ENCODE data around the gene PSAP.
"Not testable (repeated sequence)": the region's sequence is repeated elsewhere in the genome, so short reads cannot be mapped to it uniquely, and the experiment has no call there.

PSAP gene

GRCh38 chr10:71850743-71851464 is at the start of gene PSAP:
Gene PSAP (minus strand): TSS chr10:71851251. CDS start chr10:71851221, 30 bp downstream.
- peak; percentile 98 to 99 (median 98) for DNase-seq (ENCODE audit: low read depth in 3 of 3)

GRCh38 chr10:71900441-71901180 is 49.6 kb upstream of the PSAP start:
- no peak for DNase-seq (ENCODE audit: low read depth in 3 of 3)

DNA sequence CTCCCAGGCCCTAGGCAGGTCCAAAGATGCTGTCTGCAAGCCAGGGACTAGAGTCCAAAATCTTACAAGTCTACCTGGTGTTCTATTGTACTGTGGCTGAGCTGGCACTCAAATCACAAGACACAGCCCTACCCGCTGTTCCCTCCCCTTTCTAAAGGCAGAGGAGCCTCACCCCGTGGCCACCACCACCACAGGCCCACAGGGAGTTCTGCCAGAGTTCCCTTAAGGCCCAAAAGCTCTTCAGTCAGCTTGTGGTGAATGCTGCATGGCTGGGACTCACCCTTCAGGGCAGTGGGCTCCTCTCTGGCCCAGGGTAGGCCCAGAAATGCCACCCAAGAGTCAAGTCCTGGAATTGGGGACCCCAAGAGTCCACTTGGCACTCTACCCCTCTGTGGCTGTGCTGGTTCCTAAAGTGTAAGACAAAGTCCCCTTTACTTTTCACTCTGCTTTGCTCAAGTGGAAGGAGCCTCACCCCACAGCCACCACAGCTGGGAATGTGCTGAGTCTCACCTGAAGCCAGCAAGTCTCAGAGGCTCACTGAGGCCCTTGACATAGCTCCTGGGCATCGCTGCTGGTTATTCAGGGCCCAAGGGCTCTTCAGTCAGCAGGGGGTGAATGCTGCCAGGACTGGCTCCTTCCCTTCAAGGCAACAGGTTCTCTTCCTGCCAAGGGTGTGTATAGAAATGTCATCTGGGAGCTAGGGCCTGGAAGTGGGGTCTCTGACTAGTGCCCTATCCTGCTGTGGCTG is 48.8 kb upstream of the PSAP start:
- DNase-seq (ENCODE audit: low read depth in 3 of 3), result no peak

DNA sequence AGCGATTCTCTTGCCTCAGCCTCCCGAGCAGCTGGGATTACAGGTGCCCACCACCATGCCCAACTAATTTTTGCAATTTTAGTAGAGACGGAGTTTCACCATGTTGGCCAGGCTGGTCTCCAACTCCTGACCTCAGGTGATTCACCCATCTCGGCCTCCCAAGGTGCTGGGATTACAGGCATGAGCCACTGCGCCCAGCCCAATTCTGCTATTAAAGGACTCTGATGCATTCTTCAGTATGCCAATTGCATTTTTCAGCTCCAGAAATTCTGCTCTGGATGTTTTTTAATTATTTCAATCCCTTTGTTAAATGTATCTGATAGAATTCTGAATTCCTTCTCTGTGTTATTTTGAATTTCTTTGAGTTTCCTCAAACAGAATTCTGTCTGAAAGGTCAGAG is 47.3 kb upstream of the PSAP start:
- not testable (repeated sequence) for DNase-seq (ENCODE audit: low read depth in 3 of 3)

GRCh38 chr10:71893920-71894319 is 42.9 kb upstream of the PSAP start:
- DNase-seq (ENCODE audit: low read depth in 3 of 3), result no peak

DNA sequence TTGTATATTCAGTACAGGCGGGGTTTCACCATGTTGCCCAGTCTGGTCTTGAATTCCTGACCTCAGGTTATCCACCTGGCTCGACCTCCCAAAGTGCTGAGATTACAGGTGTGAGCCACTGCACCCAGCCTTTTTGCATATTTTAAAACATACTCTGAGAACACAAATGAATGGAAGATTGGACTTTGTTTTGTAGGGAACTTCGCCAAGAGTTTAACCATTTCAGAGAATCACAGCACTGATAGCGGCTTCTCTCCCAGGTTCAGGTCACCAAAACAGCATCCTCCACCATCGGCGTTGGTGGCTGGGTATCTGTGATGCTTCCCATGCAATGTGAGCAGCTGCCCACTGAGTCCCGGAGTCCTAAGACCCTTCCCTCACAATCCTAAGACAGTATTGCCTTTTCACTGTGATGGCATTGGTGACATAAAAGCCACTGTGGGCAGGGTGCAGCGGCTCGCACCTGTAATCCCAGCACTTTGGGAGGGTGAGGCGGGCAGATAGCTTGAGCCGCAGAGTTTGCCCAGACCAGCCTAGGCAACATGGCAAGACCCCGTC is 42.3 kb upstream of the PSAP start:
- DNase-seq (ENCODE audit: low read depth in 3 of 3), result no peak

DNA sequence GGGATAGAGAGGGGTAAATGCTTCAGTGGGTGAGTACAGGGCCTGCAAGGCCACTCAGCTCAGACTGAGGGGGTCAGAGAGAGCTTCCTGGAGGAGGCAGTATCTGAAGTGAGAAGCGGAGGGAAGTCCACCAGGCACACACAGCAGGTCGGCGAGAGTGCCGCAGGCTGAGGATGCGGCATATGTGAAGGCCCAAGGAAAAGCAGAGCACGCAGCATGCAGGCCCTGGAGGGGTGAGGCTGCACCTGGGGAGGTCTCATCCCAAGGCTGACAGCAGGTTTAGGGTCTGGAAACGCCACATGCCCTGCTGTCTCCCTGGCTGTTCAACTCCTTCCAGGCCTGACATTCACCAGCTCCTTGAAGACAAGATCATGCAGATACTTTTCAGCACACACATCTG is 40.4 kb upstream of the PSAP start:
- no peak for DNase-seq (ENCODE audit: low read depth in 3 of 3)

DNA sequence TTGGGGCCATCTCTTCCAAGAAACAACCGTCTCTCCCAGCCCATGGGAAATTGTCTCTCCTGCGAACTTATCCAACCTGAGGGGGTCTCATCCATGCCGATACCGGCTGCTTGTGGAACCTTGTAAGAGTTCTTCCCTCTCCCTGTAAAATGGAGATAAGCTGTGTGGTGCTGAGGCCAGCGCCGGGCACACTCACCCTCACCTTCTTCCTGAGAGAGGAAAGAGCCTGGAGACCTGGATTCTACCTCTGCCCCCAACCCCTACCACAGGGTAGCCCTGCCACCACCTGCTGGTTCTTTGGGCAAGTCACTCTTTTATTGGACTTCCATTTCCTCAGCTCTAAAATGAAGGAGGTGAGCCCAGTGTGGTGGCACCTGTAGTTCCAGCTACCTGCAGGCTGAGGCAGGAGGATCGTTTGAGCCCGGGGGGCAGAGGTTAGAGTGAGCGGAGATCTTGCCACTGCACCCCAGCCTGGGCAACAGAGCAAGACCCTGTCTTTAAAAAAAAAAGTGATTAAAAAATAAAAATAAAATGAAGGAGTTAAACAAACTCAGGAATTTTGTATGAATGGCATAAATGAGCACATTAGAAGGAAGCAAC is 38.4 kb upstream of the PSAP start:
- DNase-seq (ENCODE audit: low read depth in 3 of 3), result no peak

DNA sequence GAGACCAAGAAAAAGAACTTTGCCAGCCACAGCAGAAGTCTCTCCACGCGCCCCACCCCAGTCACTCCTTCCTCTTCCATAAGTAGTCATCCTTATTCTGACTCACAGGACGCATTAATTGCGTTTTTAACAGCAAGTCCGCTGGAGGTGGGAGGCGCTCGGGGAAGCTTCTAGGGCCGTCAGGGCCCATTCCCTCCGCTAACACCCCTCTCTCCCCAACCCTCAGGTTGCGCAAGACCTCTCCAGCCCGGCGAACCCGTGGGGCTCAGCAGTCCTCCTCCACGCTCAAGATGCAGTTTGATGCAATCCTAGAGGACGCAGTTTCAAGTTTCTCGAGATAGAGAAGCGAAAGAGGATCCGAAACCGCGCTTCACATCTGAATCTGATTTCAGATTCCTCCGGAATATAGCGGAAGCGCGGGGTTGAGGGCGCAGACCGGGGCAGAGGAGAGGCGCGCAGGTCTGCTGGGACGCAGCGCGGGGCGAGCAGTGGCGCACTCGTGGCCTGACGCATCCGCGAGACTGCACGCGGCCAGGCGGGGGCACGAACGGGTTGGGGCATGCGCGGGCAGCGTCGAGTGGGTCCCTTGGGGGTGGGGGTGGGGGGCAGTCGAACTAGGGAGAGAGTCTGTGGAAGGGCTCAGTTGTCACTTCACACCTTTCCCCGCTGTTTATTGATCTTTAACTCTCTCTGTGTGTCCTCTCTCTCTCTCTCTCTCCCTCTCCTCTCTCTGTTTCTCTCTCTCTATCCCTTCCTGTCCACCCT is 37.8 kb upstream of the PSAP start:
- peak; percentile 28 to 67 (median 43) for DNase-seq (ENCODE audit: low read depth in 3 of 3)

DNA sequence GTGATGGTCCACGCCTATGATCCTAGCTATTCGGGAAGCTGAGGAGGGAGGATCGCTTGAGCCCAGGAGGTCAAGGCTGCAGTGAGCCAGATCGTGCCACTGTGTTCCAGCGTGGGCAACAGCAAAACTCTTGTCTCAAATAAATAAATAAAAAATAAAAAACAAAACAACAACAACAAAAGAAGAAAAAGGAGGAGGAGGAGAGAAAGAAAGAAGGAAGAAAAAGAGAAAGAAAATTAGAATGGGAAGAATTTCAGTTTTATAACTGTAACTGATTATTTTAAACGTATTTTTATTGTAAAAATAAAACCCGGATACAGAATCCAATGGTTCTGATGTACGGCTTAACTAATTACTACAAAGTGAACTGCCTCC is 37.2 kb upstream of the PSAP start:
- DNase-seq (ENCODE audit: low read depth in 3 of 3), result no peak

DNA sequence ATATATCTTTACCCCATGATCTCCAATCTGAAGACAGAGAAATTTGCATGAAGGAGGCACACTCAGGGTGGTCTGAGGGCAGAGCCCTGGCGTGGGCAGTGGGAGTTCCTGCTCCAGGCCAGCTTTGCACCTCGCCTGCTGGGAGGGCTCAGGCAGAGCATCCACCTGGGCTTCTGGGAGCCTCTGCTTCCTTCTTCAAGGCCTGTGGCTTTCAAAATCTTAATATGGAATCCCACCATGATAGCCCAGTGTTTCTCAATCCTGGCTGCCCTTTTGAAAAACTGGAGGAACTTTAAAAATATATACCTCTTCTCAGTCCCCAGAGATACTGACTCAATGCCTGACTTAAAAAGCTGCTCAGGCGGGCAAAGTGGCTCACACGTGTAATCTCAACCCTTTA is 36.7 kb upstream of the PSAP start:
- no peak for DNase-seq (ENCODE audit: low read depth in 3 of 3)

DNA sequence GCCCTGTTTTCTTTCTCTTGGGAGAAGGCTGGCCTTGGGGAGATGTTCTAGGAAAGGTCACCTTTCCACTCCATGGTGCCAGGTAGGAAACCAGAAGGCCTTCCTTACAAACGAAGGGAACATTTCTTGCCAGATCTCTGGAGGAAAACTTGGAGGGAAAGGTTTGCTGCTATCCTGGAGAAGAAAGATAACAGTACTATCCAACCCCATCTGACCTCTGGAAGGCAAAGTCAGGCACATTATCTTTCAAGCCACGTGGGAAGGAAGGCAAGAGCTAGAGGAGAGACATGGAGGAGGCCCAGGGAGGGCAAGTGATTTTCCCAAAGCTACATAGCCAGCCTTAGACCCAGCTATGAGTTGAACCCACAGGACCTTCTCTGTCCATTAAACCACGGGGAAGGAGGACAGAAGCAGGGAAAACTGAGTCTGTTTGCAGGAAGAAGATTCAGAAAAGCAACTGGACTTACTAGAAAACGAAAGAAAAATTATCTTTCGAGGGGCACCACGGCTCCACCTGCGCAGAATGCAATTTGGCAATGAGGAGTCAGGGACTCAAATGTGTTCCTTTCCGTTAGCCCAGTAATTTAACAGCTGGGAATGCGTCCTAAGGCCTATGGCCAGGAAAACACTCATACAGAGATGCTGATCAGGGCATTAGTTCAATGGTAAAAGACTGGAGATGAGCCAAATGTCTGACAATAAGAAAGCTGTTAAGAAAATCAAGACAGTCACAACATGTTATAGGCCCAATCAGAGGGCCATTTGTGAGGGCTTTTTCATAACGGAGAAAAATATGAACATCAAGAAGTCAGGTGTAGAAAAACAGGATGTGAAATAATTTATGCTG is 32.0 kb upstream of the PSAP start:
- no peak for DNase-seq (ENCODE audit: low read depth in 3 of 3)

DNA sequence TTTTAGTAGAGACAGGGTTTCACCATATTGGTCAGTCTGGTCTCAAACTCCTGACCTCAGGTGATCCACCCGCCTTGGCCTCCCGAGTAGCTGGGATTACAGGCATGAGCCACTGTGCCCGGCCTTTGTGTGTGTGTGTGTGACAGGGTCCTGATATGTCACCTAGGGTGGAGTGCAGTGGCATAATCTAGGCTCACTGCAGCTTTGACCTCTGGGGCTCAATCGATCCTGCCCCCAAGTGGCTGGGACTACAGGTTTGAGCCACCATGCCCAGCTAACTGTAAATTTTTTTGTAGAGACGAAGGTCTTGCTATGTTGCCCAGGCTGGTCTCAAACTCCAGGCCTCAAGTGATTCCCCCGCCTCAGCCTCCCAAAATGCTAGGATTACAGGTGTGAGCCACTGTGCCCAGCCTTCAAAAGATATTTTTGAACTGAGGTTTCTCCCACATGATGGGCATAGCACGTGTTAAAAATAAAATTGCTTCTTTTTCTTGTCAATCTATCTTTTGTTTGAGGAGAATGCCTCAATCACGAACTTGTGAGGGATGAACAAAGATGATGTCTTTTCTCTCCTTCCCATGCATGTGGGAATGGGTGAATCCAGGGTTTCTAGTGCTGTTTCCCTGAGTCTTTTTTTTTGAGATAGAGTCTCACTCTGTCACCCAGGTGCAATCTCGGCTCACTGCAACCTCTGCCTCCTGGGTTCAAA is 30.8 kb upstream of the PSAP start:
- no peak for DNase-seq (ENCODE audit: low read depth in 3 of 3)

GRCh38 chr10:71881307-71881624 is 30.2 kb upstream of the PSAP start:
- not testable (repeated sequence) for DNase-seq (ENCODE audit: low read depth in 3 of 3)

GRCh38 chr10:71880425-71881306 is 29.6 kb upstream of the PSAP start:
- DNase-seq (ENCODE audit: low read depth in 3 of 3), result no peak

GRCh38 chr10:71878327-71879034 is 27.4 kb upstream of the PSAP start:
- DNase-seq (ENCODE audit: low read depth in 3 of 3), result no peak

GRCh38 chr10:71877821-71878220 is 26.8 kb upstream of the PSAP start:
- no peak for DNase-seq (ENCODE audit: low read depth in 3 of 3)

All from stimulated activated CD4-positive, alpha-beta T cell treated with anti-CD3 and anti-CD28 coated beads, TNF-alpha, amount 100 ng/mL, for 24 hours (primary cell).